ENCODE results near the gene ICAM1. TPM values are rescaled to one million over a fixed set of nuclear protein-coding genes. Genes with fewer than 3 reads are reported as not detected.

Gene ICAM1
- total and polyA plus RNA-seq, 10 of the 15 experiments (the other 5 are each of a cell fraction or from before 2014, with no cell fraction given) = 7.6 to 115 (median 60.2) TPM

- TF ChIP-seq TBL1XR1 (IDR thresholded peaks at IDR 0.05; ENCODE audit: low read depth, low read length) (0 out of 2 replicates have a peak, but pooled peaks have one; percentile 33), NBN (IDR thresholded peaks at IDR 0.05) (0 out of 2 replicates have a peak, but pooled peaks have one; percentile 90), NFYA (IDR thresholded peaks at IDR 0.05; ENCODE audit: borderline replicate concordance, low read depth, low read length) (no peak), GATAD2B (conservative IDR thresholded peaks at IDR 0.05; ENCODE audit: low read depth) (no peak), GABPA (IDR thresholded peaks at IDR 0.05; ENCODE audit: low read depth) (no peak), CEBPZ (IDR thresholded peaks at IDR 0.05; ENCODE audit: low read depth, low read length) (no peak), EP300 (IDR thresholded peaks at IDR 0.05; ENCODE audit: borderline replicate concordance in 1 of 2, control insufficient read depth in 1 of 2, low read depth in 2 of 2, low read length in 2 of 2) (0 out of 4 replicates have a peak, but pooled peaks of 1 of the 2 experiments have one; percentile 17), IKZF1 (conservative IDR thresholded peaks at IDR 0.05) (no peak), MYB (IDR thresholded peaks at IDR 0.05; ENCODE audit: borderline replicate concordance, low read depth, low read length) (no peak), MEF2B (IDR thresholded peaks at IDR 0.05; ENCODE audit: partially characterized antibody, poor library complexity, severe bottlenecking) (peak; percentile 38), TCF12 (IDR thresholded peaks at IDR 0.05; ENCODE audit: low read depth, low read length) (no peak), TCF3 (IDR thresholded peaks at IDR 0.05; ENCODE audit: borderline replicate concordance, insufficient read depth, low read depth, low read length) (no peak), BHLHE40 (IDR thresholded peaks at IDR 0.05; ENCODE audit: borderline replicate concordance in 1 of 2, low read depth in 2 of 2, low read length in 1 of 2) (no peak), IKZF2 (IDR thresholded peaks at IDR 0.05) (peak in 1 of 2 experiments; percentile 13; a peak in 1 of 4 replicates), RCOR1 (conservative IDR thresholded peaks at IDR 0.05; ENCODE audit: low read depth, low read length) (no peak), EZH2 (IDR thresholded peaks at IDR 0.05; ENCODE audit: borderline replicate concordance, control insufficient read depth, low read depth, low read length) (no peak), MTA2 (IDR thresholded peaks at IDR 0.05; ENCODE audit: low read depth) (0 out of 2 replicates have a peak, but pooled peaks have one; percentile 12), SMARCA5 (IDR thresholded peaks at IDR 0.05) (peak; percentile 17; the same call in 1 of the 2 replicates), DPF2 (IDR thresholded peaks at IDR 0.05) (peak; percentile 97), FOXK2 (IDR thresholded peaks at IDR 0.05) (no peak), CBX5 (IDR thresholded peaks at IDR 0.05; ENCODE audit: low read depth) (no peak), WRNIP1 (IDR thresholded peaks at IDR 0.05; ENCODE audit: borderline replicate concordance, low read depth, low read length) (peak; percentile 98; the same call in 1 of the 2 replicates), ATF2 (IDR thresholded peaks at IDR 0.05; ENCODE audit: low read length) (peak; percentile 55; the same call in 1 of the 2 replicates), STAT1 (conservative IDR thresholded peaks at IDR 0.05) (no peak), ASH2L (IDR thresholded peaks at IDR 0.05; ENCODE audit: borderline replicate concordance, low read depth) (no peak), ZNF207 (IDR thresholded peaks at IDR 0.05; ENCODE audit: borderline replicate concordance) (no peak), JUNB (IDR thresholded peaks at IDR 0.05) (no peak), SP1 (IDR thresholded peaks at IDR 0.05; ENCODE audit: low read depth, low read length) (no peak), NRF1 (conservative IDR thresholded peaks at IDR 0.05; ENCODE audit: low read depth, low read length) (no peak)
Observed at GRCh38 chr19:10231612-10232228, 39.2 kb upstream of the ICAM1 start (continued).

All from GM12878 (cell line).